Activated naive CD8-positive, alpha-beta T cell treated with anti-CD3 and anti-CD28 coated beads, Interleukin-2, amount 50 U/mL, for 16 hours (primary cell): Measurements from ENCODE around the gene ANKRD39.
"Not testable (repeated sequence)": the region's sequence is repeated elsewhere in the genome, so short reads cannot be mapped to it uniquely, and the experiment has no call there.

Source experiments
- DNase-seq: peaks from one replicate; pipeline ENCODE4 v3.0.0-alpha.2; 2020; ENCODE audit warnings: low read depth, low spot score

Gene ANKRD39, protein sequence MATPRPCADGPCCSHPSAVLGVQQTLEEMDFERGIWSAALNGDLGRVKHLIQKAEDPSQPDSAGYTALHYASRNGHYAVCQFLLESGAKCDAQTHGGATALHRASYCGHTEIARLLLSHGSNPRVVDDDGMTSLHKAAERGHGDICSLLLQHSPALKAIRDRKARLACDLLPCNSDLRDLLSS

DNA sequence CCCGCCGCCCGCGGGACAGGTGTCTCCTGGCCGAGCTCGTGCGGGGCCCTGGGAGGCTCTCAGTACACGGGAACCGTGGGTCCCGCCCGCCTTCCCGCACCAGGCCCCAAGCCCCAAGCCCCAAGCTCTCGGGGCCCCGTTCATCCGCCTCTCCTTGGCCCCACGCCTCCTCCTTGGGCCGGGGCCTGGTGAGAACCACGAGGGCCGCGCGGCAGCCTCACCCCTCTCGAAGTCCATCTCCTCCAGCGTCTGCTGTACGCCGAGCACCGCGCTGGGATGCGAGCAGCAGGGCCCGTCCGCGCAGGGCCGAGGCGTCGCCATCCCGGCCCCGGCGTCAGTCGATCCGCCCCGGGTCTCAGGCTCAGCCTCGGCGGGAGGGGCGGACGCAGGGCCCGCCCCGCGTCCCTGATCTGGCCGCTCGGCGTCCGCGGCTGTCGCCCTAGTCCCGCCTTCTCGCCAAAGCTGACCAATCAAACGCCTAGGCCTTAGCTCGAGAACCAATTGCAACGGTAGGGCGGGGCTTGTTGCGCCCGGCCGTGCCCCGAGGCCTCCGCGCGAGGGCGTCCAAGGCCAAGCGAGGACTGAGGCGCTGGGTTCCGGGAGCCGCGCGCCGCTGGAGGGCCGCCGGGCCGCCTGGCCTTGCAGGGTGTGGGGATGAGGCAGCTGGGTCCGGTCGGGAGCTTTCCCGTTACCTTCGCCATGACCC is at the start of gene ANKRD39:
TSS of gene ANKRD39 (minus strand) at position 350 of the 706 bp plus-strand sequence. CDS start at position 321, 29 bp downstream.
- DNase-seq = peak; percentile 97

DNA sequence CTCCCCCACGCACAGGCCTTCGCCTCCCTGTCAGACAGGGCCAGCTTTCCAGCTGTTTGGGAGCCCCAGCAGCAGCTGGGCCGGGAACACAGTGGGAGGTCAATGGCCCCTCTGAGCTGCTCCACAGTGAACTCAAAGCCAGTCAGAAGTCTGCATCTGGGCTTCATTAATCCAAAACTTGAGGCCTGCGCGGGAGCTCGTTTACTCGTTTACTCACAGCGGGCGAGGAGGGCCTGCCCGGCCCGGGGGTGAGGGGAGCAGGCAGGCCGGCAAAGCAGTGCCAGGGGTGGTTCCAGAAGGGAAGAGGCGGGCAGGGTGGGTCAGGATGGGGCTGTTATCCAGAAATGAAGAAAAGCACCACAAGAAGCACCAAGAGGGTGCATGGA is 48.9 kb upstream of the ANKRD39 start:
- DNase-seq = no peak

DNA sequence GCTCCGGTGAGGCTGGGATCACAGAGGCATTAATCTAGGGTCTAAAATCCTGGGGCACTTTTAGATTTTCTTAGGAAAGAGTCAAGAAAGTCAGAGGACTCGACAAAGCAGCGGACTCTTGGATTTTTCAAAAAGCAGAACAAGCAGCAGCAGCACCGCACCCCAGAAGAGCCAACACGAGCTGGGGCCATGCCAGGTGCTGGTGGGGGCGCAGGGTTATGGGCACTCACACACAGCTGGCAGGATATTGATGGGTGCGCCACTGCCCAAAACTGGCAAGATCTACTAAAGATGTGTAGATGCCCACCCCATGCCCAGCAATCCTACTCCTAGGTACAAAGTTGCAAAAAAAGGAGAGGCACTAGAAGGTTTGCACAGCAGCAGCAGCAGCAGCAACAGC is 46.0 kb upstream of the ANKRD39 start:
- DNase-seq = no peak

DNA sequence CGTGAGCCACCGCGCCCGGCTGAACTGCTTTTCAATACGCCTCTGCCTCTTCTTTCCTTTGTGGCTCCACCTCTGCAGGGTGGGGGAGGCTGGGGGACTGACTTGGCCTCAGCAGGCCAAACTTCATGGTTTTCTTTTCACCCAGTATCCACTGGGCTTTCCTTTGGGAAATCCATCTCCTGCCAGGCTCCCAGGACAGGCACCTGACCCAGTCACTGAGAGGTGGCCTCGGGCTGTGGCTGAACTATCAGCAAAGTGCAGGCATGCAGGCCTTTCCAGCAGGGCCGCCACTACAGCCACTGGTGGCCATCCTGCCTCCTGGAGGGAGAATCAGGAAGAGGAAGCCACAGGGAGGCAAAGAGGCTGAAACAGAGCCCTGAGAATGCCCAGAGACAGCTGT is 45.5 kb upstream of the ANKRD39 start:
- no peak for DNase-seq

DNA sequence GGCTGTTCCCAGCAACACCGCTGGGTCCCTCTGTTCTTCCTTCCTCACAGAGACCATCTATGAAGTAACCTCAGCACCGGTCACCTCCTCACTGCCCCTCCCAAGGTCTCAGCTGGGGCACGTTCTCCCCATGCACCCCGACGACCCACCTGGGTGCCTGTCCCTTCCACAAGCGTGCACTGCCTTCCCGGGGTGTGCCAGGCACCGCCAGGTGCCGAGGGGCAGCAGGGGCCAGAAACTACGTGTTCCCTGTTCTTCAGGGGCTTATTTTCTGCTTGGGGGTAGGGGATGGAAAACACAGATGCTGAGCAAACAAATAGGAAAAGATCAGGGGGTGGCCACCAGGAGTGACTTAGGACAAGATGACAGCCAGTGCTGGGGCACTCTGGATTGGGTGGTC is 42.4 kb upstream of the ANKRD39 start:
- DNase-seq = no peak

DNA sequence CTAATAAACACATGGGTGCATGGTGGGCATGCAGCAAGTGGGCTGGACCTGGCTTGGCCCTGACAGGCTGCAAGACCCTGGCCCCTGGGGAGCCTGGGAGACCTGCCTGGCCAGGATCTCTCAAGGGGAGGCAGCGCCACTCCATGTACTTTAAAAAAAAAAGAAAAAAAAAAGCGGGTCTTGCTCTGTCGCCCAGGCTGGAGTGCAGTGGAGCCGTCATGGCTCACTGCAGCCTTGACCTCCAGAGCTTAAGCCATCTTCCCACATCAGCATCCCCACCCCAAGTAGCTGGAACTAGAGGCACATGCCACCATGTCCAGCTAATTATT is 41.6 kb upstream of the ANKRD39 start:
- DNase-seq = no peak

DNA sequence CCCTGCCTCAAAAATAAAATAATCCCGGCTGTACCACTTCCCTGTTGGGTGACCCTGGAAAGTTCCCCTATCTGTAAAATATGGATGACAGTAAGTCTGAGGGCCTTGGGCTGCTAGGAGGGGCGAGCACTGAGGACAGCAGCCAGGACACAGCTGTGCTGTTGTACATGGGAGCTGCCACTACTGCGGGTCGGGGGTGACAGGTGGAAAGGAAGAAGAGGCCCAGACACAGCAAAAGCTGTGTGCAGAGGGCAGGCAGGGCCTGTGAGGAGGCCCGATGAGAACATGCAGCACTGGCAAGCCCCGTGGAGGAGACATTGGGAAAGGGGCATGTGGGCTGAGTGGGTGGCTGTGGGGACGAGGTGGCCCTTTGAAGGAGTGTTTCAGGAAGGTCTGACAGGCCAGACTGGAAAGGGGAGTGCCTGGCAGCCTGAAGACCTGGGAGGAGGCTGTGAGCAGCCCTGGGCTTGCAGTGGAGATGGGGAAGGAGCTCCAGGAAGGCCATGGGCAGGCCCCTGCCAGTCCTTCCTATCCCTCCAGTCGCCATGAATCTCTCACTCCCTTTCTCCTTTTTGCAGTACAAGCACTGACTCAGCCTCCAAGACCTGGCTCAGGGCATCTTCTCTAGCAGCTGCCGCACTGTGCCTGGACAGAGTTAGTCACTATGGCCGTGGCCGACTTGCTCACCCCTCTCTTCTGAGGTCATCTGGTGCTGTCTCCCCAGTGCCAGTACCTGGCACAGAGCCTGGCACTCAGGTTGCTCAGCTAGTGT is 41.0 kb upstream of the ANKRD39 start:
- no peak for DNase-seq

DNA sequence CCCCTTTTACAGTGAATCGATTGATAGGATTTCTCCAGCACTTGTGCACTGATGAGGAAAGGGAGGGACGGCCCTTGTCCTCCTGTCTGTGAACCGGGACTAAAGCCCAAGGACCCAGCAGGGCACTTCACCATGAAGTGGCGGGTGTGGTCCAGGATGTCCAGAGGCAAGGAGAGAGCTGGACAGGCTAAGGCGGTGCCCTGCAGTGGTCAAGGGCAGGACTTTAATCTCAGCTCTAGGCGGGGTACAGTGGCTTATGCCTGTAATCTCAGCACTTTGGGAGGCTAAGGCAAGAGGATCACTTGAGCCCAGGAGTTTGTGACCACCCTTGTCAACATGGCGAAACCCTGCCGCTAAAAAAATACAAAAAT is 40.3 kb upstream of the ANKRD39 start:
- DNase-seq = no peak

DNA sequence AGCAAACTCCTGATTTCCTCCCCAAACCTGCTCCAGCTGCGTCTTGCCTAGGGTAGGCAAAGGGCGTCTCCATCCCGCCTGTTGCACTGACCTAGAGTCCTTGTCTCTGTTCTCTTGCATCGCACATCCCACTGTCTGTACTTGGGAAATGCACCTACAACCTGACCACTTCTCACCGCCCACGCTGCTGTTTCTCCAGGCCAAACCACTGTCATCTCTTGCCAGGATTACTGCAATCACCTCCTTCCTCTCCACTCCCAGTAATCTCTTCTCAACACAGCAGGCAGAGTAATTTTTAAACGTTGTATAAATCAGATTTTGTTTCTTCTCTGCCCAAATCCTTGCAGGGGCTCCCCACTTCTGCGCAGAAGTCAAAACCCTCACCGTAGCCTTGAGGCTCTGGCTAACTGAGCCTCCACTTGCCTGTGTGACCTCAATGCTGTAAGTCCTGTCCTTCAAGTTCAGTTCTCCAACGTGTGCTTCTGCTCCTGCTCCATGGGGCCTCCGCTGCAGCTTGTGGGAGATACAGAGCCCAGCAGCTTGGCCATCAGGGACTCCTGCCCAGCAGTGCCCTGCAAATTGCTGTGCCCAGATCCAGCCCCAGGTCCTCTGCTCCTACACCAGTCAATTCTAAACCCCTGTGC is 39.8 kb upstream of the ANKRD39 start:
- no peak for DNase-seq

DNA sequence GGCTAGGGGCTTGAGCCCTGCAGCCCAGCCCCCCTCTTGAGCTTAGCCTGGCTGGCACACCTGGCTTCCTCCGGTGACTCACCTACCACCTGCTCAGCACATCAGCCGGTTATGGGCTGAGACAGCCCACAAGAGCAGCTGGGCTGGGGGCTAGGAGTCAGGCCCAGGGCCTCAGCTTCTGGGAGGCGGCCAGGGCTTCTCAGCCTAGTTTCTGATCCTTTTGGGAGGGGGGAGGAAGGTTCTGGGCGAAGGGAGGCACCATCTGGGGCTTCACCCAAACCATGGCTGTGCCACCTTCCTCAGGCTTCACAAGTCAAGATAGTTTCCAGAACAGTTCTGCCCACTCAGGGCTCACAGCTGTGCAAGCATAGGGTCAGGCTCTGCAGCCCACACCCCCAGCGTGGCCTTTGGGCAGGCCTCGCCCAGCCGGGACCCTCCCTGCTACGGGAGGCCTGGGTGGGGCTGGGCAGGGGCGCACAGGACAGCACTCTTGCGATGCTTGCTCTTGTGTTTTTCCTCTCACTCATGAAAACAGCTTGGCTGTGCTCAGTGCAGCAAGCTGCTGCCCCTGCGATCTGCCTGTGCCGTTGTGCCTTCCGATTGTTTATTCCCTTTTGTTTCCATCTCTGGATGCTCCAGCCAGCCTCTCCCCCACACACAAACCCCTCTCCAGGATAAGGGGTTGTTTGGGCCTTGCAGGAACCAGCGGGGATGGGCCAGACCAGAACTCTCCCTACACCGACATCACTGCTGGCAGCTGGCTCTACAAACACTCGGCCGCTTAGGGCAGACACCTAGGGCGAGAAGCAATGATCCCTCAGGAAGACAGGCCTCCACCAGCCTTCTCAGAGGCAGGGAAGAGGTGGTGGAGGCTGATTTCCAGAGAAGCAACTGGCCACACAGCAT is 38.2 kb upstream of the ANKRD39 start:
- DNase-seq = no peak

DNA sequence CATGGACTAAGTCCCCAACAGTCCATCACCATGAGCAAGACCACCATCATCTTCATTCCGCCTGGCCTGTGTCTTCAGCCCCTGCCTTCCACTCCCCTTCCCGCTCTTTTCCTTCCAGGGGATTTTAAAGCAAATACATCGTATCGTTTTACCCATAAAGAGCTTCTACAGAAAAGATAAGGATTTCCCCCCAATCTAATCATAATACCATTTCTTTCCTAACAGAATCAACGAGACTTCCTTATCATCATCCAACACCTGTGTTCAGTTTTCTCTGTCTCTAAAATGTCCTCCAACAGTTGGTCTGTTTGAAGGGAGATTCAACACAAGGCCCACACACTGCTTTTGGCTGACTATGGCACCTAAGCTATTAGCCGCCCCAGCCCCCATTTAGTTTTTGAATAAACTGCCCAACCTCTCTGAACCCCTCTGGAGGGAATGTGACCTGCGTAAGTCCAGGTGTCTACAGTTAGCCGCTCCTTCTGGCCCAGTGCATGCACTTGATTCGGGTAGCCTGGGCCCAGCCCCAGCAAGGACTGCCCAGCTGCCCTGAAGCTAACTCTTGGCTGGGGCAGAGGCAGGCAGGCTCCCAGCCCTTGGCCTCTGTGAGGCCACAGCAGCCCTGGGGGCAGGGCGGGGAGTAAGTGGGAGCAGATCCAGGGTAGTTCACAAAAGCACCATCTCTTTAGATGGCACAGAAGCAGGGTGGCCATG is 37.4 kb upstream of the ANKRD39 start:
- DNase-seq = no peak

DNA sequence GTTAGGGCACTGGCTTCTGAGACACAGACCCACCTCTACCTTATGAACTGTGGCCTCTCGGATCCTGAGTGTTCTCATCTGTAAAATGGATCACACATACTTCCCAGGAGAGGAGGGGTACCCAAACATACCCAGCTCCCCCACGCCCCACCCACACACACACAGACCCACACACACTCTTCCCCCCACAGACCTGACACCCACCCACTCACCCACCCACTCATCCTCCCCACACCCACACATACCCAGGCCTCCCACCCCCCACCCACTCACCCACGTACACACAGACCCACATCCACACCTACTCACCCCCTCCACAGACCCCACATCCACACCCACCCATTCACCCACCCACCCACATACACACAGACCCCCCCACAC is 36.3 kb upstream of the ANKRD39 start:
- DNase-seq = no peak

DNA sequence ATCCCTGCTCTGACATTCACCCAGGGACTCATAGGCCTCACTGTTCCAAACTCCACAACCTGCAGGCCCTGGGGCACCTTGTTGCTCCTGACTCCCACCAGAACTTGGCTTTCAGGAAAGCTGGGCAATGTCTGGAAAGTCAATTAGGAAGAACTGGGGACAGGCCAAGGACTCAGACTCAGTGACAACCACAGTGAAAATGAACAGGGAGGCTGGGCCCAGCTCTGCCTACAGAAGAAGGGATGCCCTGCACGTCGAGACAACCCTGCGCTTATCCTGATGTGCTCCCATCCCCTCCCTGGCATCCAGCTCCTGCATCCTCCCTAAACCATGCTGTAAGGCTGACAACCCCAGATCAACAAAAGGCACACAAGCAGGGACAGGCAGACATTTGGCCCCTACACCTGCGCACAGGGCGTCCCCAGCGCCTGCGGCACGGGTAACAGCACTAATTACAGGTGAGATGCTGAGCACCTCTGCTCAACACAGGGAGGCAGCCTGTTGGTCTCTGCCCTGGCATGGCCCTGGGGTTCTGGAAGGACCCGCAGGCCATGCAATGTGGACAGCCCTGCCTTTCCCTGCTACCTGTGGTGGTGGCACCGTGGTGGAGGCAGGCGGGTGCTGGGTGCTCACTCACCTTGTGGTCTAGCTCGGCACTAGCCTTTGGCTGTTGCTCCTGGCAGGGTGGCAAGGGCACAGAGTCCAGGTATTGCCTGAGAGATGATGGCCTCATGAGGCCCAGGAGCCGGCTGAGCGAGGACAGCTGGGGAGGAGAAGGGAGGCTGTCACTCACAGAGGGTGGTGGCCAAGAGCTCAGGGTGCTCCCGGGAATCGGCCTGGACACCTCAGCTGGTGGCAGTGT is 35.7 kb upstream of the ANKRD39 start:
- no peak for DNase-seq

DNA sequence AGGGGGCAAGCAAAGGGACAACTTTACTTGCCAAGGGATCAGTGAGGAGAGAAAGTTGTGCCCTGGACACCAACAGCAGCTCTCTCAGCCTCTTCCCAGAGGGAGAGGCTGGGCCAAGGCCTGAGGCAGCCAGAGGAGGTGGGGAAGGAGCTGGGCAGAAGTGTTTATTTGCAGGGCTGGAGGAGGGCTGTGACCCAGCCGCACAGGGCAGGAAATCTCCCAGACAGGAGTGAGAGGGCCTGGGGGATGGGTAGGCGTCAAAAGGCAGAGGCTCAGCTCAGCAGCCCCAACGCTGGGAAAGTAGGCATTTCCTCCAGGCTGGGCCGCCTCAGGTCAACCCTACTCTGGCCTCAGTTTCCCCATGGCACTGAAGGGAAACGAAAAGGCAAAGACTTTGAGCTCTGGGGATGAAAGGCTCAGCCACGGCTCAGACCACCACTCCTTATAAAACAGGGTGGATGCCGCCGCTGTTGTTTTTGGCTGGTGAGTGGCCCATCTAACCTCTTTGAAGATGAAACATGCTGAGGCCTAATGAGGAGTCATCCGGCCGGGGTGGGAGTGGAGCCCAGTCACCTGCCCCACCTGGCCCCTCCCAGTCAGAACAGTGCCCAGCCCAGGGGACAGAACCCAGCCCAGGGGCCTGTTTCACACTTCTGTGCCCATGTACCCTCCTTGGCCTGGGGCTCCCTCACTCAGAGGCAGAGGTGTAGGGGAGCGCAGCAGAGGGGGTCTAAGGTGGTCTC is 33.9 kb upstream of the ANKRD39 start:
- no peak for DNase-seq

DNA sequence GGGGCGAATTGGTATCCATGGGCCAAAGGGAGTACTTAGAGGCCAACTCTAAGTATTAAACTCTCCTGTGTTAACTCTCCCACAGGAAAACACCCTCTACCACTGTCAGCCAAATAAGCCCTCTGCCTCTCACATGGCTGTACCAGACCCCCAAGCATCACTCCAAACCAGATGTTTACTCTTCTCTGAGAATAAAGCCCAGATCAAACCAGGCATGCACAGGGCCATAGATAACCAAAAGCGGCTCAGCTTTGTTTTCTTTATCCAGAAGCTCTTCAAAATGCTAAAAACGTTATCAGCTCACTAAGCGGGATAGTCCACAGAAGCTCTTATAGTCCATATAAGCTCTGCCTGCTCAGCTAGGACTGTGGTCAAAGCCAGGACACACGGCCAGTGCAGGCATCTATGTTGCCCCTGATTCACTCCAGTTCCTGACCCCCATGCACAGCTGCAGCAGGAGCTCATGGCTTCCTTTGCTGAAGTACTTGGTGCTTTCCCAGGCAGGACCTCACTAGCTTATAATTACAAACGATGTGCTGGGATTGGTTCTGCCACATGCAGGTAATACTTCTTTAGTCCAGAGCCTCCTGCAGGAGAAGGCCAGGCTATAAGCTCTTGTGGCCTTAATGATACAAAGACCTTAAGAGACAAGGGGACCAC is 33.0 kb upstream of the ANKRD39 start:
- no peak for DNase-seq

DNA sequence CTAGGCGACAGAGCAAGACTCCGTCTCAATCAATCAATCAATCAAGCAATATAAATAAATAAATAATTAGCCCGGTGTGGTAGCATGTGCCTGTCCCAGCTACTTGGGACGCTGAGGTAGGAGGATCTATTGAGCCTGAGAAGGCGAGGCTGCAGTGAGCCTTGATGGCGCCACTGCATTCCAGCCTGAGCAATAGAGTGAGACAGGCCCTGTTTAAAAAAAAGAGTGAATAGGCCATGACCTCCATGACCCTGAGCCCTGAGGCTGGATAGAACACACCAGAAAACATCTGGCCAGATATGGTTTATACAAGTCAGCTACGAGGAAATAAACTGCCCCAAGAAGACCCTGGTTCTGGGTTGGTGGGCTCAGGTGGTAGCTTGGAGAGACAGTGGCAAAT is 32.4 kb upstream of the ANKRD39 start:
- no peak for DNase-seq

DNA sequence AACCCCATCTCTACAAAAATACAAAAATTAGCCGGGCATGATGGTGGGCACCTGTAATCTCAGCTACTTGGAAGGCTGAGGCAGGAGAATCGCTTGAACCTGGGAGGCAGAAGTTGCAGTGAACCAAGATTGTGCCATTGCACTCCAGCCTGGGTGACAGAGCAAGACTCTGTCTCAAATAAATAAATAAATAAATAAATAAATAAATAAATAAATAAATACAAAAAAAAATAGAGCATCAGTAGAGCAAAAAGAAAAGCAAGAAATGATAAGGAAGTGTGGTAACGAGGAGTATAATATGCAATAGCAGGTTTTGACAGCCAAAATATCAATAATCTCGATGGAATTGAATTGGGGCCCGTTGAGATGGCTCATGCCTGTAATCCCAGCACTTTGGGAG is 31.7 kb upstream of the ANKRD39 start:
- DNase-seq = not testable (repeated sequence)

DNA sequence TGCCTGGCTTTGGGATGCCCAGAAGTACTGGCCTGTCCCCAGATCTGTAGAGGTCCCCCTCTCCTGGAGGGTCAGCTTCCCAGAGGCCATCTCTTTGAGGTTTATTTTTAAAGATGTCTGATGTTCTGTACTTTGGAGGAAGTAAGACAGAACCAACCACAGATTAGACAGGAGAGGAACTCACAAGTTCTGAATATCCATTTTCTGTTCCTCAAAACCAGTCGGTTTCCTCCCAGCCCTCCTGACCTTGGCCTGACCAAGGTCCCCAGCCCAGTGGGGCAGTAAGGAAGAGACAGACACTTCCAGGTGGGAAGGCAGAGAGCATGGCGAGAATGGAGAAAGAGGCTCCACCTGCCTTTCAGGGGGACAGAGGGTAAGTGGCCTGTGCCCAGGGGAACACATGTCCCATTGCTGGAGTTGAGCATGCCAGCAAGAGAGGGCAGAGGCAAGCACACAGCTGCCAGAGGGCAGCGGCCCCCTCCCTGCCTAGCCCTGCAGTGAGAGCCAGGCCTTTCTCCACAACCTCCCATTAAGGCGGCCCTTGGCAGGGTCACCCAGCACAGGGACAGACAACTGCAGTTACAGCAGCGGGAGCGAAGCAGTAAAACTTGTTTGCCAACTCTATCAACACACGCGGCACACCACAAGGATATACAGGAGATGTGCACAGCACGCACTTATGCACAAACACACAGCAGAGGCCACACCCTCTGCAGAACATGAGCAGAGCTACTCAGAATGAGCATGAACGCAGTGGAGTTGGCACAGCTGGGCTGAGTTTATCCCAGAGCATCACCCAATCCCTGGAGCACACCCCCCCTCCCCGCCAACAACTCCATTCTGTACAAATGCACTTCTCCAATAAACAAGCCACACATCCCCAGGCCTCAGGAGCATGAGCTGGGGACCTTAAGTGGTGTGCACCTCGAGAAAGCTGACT is 30.5 kb upstream of the ANKRD39 start:
- DNase-seq = no peak
